ENCODE data around the gene USP25.

DNA sequence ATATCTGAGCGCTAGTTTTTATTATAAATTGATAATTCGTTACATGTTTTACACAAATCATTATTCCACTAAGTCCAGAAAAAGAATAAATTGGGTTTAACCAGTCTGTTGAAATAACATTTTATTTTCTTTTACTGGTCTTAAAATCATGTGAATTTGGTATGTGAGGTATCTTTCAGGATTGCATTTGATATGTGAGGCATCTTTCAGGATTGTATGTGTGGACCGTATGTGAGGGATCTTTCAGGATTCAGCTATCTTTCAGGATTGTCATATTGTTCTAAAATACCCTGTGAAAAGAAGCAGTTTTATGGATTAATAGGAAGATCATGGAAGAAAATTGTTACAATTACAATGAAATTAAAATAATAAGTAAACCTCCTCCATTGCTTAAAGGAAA is 42.9 kb downstream of the USP25 start:
- TF ChIP-seq, protein P1, sequence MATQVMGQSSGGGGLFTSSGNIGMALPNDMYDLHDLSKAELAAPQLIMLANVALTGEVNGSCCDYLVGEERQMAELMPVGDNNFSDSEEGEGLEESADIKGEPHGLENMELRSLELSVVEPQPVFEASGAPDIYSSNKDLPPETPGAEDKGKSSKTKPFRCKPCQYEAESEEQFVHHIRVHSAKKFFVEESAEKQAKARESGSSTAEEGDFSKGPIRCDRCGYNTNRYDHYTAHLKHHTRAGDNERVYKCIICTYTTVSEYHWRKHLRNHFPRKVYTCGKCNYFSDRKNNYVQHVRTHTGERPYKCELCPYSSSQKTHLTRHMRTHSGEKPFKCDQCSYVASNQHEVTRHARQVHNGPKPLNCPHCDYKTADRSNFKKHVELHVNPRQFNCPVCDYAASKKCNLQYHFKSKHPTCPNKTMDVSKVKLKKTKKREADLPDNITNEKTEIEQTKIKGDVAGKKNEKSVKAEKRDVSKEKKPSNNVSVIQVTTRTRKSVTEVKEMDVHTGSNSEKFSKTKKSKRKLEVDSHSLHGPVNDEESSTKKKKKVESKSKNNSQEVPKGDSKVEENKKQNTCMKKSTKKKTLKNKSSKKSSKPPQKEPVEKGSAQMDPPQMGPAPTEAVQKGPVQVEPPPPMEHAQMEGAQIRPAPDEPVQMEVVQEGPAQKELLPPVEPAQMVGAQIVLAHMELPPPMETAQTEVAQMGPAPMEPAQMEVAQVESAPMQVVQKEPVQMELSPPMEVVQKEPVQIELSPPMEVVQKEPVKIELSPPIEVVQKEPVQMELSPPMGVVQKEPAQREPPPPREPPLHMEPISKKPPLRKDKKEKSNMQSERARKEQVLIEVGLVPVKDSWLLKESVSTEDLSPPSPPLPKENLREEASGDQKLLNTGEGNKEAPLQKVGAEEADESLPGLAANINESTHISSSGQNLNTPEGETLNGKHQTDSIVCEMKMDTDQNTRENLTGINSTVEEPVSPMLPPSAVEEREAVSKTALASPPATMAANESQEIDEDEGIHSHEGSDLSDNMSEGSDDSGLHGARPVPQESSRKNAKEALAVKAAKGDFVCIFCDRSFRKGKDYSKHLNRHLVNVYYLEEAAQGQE (IDR thresholded peaks at IDR 0.05; ENCODE audit: unreplicated experiment), result no peak
- TF ChIP-seq EZH2 (IDR thresholded peaks at IDR 0.05; ENCODE audit: low read depth, unreplicated experiment) (no peak), POLR2AphosphoS5 (IDR thresholded peaks at IDR 0.05; ENCODE audit: low read depth) (no peak), EZH2phosphoT487 (IDR thresholded peaks at IDR 0.05; ENCODE audit: unreplicated experiment) (no peak), CREB1 (CRISPR knock-in tag; IDR thresholded peaks at IDR 0.05; ENCODE audit: low read depth) (no peak), JUNB (IDR thresholded peaks at IDR 0.05; ENCODE audit: unreplicated experiment) (no peak), STAT1 (IDR thresholded peaks at IDR 0.05; ENCODE audit: unreplicated experiment) (no peak), ZNF114 (CRISPR knock-in tag; IDR thresholded peaks at IDR 0.05) (no peak), NANOG (IDR thresholded peaks at IDR 0.05; ENCODE audit: borderline replicate concordance) (no peak), ZNF331 (CRISPR knock-in tag; IDR thresholded peaks at IDR 0.05; ENCODE audit: low read depth) (no peak)
- TF ChIP-seq, protein P2, sequence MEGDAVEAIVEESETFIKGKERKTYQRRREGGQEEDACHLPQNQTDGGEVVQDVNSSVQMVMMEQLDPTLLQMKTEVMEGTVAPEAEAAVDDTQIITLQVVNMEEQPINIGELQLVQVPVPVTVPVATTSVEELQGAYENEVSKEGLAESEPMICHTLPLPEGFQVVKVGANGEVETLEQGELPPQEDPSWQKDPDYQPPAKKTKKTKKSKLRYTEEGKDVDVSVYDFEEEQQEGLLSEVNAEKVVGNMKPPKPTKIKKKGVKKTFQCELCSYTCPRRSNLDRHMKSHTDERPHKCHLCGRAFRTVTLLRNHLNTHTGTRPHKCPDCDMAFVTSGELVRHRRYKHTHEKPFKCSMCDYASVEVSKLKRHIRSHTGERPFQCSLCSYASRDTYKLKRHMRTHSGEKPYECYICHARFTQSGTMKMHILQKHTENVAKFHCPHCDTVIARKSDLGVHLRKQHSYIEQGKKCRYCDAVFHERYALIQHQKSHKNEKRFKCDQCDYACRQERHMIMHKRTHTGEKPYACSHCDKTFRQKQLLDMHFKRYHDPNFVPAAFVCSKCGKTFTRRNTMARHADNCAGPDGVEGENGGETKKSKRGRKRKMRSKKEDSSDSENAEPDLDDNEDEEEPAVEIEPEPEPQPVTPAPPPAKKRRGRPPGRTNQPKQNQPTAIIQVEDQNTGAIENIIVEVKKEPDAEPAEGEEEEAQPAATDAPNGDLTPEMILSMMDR (conservative IDR thresholded peaks at IDR 0.05; ENCODE audit: low read depth in 2 of 2), result no peak
- TF ChIP-seq, protein P3, sequence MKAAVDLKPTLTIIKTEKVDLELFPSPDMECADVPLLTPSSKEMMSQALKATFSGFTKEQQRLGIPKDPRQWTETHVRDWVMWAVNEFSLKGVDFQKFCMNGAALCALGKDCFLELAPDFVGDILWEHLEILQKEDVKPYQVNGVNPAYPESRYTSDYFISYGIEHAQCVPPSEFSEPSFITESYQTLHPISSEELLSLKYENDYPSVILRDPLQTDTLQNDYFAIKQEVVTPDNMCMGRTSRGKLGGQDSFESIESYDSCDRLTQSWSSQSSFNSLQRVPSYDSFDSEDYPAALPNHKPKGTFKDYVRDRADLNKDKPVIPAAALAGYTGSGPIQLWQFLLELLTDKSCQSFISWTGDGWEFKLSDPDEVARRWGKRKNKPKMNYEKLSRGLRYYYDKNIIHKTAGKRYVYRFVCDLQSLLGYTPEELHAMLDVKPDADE (IDR thresholded peaks at IDR 0.05), result no peak
- TF ChIP-seq, protein P4, sequence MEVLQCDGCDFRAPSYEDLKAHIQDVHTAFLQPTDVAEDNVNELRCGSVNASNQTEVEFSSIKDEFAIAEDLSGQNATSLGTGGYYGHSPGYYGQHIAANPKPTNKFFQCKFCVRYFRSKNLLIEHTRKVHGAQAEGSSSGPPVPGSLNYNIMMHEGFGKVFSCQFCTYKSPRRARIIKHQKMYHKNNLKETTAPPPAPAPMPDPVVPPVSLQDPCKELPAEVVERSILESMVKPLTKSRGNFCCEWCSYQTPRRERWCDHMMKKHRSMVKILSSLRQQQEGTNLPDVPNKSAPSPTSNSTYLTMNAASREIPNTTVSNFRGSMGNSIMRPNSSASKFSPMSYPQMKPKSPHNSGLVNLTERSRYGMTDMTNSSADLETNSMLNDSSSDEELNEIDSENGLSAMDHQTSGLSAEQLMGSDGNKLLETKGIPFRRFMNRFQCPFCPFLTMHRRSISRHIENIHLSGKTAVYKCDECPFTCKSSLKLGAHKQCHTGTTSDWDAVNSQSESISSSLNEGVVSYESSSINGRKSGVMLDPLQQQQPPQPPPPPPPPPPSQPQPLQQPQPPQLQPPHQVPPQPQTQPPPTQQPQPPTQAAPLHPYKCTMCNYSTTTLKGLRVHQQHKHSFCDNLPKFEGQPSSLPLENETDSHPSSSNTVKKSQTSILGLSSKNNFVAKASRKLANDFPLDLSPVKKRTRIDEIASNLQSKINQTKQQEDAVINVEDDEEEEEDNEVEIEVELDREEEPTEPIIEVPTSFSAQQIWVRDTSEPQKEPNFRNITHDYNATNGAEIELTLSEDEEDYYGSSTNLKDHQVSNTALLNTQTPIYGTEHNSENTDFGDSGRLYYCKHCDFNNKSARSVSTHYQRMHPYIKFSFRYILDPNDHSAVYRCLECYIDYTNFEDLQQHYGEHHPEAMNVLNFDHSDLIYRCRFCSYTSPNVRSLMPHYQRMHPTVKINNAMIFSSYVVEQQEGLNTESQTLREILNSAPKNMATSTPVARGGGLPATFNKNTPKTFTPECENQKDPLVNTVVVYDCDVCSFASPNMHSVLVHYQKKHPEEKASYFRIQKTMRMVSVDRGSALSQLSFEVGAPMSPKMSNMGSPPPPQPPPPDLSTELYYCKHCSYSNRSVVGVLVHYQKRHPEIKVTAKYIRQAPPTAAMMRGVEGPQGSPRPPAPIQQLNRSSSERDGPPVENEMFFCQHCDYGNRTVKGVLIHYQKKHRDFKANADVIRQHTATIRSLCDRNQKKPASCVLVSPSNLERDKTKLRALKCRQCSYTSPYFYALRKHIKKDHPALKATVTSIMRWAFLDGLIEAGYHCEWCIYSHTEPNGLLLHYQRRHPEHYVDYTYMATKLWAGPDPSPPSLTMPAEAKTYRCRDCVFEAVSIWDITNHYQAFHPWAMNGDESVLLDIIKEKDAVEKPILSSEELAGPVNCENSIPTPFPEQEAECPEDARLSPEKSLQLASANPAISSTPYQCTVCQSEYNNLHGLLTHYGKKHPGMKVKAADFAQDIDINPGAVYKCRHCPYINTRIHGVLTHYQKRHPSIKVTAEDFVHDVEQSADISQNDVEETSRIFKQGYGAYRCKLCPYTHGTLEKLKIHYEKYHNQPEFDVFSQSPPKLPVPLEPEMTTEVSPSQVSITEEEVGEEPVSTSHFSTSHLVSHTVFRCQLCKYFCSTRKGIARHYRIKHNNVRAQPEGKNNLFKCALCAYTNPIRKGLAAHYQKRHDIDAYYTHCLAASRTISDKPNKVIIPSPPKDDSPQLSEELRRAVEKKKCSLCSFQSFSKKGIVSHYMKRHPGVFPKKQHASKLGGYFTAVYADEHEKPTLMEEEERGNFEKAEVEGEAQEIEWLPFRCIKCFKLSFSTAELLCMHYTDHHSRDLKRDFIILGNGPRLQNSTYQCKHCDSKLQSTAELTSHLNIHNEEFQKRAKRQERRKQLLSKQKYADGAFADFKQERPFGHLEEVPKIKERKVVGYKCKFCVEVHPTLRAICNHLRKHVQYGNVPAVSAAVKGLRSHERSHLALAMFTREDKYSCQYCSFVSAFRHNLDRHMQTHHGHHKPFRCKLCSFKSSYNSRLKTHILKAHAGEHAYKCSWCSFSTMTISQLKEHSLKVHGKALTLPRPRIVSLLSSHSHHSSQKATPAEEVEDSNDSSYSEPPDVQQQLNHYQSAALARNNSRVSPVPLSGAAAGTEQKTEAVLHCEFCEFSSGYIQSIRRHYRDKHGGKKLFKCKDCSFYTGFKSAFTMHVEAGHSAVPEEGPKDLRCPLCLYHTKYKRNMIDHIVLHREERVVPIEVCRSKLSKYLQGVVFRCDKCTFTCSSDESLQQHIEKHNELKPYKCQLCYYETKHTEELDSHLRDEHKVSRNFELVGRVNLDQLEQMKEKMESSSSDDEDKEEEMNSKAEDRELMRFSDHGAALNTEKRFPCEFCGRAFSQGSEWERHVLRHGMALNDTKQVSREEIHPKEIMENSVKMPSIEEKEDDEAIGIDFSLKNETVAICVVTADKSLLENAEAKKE (CRISPR knock-in tag; IDR thresholded peaks at IDR 0.05), result no peak

Measured in GM23338 (cell line).